ENCODE data around the gene OR8H2. TPM values are rescaled to one million over a fixed set of nuclear protein-coding genes. Genes with fewer than 3 reads are reported as not detected.

OR8H2 gene
- not detected in 5 replicates for total RNA-seq (2022; extraction: Qiagen RNA extraction)

DNA sequence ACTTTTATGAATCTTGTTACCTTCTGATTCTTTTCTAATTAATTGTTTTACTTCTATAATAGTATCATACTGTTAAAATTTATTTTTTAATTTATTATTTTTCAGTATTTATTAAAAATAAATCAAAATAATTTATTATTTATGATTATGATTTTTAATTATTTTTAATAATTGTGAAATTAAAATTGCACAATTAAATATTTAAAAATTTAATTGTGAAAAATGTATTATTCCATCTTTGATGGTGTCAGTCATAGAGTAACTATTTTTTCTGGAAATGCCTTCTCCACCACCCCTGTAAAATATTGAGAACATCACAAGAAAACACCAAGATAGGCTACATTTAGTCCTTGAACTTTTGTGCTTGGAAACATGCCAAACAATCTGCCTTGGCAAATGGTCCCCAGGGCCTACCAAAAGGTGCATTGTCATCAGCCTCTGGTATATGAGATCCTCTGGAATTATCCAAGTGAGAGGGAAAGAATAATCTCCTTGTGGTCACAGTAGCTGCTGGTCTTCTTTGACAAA, at the start of gene OR8H2:
TSS of gene OR8H2 (plus strand) at position 478 of the 528 bp plus-strand sequence. CDS start 1,356 bp downstream, outside the sequence.

GRCh38 chr11:56093008-56093407, 10.5 kb upstream of the OR8H2 start, which contains the start of gene OR8I2:
Gene OR8I2 (plus strand): TSS chr11:56093308. CDS start chr11:56093308, 0 bp downstream.

GRCh38 chr11:56122073-56122472, 18.6 kb downstream of the OR8H2 start, which contains the start of gene OR8H3:
Gene OR8H3 (plus strand): TSS chr11:56122373. CDS start chr11:56122373, 0 bp downstream.

DNA sequence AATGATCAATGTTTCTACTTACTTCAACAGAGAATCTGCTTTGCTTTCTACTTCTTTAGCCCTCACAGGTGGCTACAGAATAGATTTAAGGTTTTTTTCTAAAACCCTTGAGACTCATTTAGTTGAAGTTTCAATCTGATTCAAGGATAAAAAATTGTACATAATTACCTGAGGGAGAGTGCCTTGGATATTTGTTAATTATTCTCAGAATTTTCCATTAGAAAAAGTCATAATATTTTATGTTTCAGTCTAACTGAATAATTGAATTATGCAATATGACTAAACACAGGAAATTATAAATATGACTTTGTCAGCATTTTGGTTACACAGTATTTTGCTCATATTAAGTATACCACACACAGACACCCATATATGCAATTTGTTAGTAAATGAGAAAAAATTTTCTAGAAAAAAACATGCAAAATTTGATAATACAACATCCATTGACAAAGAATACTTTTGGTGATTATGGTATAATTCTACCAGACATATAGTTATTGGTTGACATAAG, 36.7 kb downstream of the OR8H2 start, which contains the start of gene OR8J3:
TSS of gene OR8J3 (minus strand) at position 51 of the 511 bp plus-strand sequence. CDS start 2,483 bp downstream, outside the sequence.

Other genes starting within 250 kb of the OR8H2 start
- gene TRIM51, start 220.4 kb upstream of the OR8H2 start, total RNA-seq (2022; extraction: Qiagen RNA extraction): not detected in 5 replicates
- gene OR5W2, start 189.1 kb upstream of the OR8H2 start, total RNA-seq (2022; extraction: Qiagen RNA extraction): not detected in 5 replicates
- not detected in 5 replicates for gene OR5I1, start 167.3 kb upstream of the OR8H2 start, total RNA-seq (2022; extraction: Qiagen RNA extraction)
- gene OR10AG1, start 133.7 kb upstream of the OR8H2 start, total RNA-seq (2022; extraction: Qiagen RNA extraction): not detected in 5 replicates
- gene OR5F1, start 109.1 kb upstream of the OR8H2 start, total RNA-seq (2022; extraction: Qiagen RNA extraction): not detected in 5 replicates
- gene OR5AS1, start 76.0 kb upstream of the OR8H2 start, total RNA-seq (2022; extraction: Qiagen RNA extraction): not detected in 5 replicates
- gene OR8I2, start 10.4 kb upstream of the OR8H2 start, total RNA-seq (2022; extraction: Qiagen RNA extraction): not detected in 5 replicates
- not detected in 5 replicates for gene OR8H3, start 18.7 kb downstream of the OR8H2 start, total RNA-seq (2022; extraction: Qiagen RNA extraction)
- not detected in 5 replicates for gene OR8J3, start 36.5 kb downstream of the OR8H2 start, total RNA-seq (2022; extraction: Qiagen RNA extraction)
- gene OR8K5, start 56.6 kb downstream of the OR8H2 start, total RNA-seq (2022; extraction: Qiagen RNA extraction): not detected in 5 replicates
- not detected in 5 replicates for gene OR5J2, start 72.9 kb downstream of the OR8H2 start, total RNA-seq (2022; extraction: Qiagen RNA extraction)
- not detected in 5 replicates for gene OR5T2, start 130.6 kb downstream of the OR8H2 start, total RNA-seq (2022; extraction: Qiagen RNA extraction)
- not detected in 5 replicates for gene OR5T3, start 148.6 kb downstream of the OR8H2 start, total RNA-seq (2022; extraction: Qiagen RNA extraction)
- gene OR5T1, start 170.5 kb downstream of the OR8H2 start, total RNA-seq (2022; extraction: Qiagen RNA extraction): not detected in 5 replicates
- not detected in 5 replicates for gene OR8H1, start 188.6 kb downstream of the OR8H2 start, total RNA-seq (2022; extraction: Qiagen RNA extraction)
- gene OR8K3, start 211.5 kb downstream of the OR8H2 start, total RNA-seq (2022; extraction: Qiagen RNA extraction): not detected in 5 replicates
- gene OR8K1, start 242.4 kb downstream of the OR8H2 start, total RNA-seq (2022; extraction: Qiagen RNA extraction): not detected in 5 replicates